ENCODE results near the gene HOXA10.

GRCh38 chr7:27174874-27175625 is 930 bp upstream of the HOXA10 start:
- no peak for TF ChIP-seq CTCF (IDR thresholded peaks at IDR 0.05; ENCODE audit: low read length)
- no peak for TF ChIP-seq EZH2 (optimal IDR thresholded peaks at IDR 0.05; ENCODE audit: low read depth, low read length)
- no peak for TF ChIP-seq EZH2phosphoT487 (IDR thresholded peaks at IDR 0.05; ENCODE audit: low read length)

Data from MM.1S (cell line).